Muscle layer of duodenum (tissue), 2 donors: ENCODE data around the gene SLC13A5.

Experiments
- H3K27ac ChIP-seq: one replicate; pipeline ENCODE4 v1.7.0; 2013; ENCODE audit warnings: mild to moderate bottlenecking, low read length
- H3K27me3 ChIP-seq: one replicate; pipeline ENCODE4 v1.7.0; 2013; ENCODE audit warnings: low read depth, mild to moderate bottlenecking, control low read depth, low read length
- H3K36me3 ChIP-seq, 2 donors: one replicate each; pipeline ENCODE4 v1.7.0; 2013; ENCODE audit warnings: low read length in 2 of 2, control low read depth in 1 of 2, mild to moderate bottlenecking in 1 of 2; ENCODE audit not compliant: insufficient read depth in 2 of 2, control insufficient read depth in 1 of 2
- H3K4me1 ChIP-seq, 2 donors: one replicate each; pipeline ENCODE4 v1.7.0; 2013; ENCODE audit warnings: low read length in 2 of 2, mild to moderate bottlenecking in 2 of 2, control low read depth in 1 of 2, moderate library complexity in 1 of 2; ENCODE audit not compliant: insufficient read depth in 2 of 2, control insufficient read depth in 1 of 2
- H3K4me3 ChIP-seq, 2 donors: one replicate each; pipeline ENCODE4 v1.7.0; 2013; ENCODE audit warnings: low read length in 2 of 2, low read depth in 1 of 2, mild to moderate bottlenecking in 1 of 2
- H3K9me3 ChIP-seq, 2 donors: one replicate each; pipeline ENCODE4 v1.7.0; 2013; ENCODE audit warnings: low read length in 2 of 2, control low read depth in 1 of 2, mild to moderate bottlenecking in 1 of 2; ENCODE audit not compliant: control insufficient read depth in 1 of 2
- donor health status: healthy.

The SLC13A5 gene

DNA sequence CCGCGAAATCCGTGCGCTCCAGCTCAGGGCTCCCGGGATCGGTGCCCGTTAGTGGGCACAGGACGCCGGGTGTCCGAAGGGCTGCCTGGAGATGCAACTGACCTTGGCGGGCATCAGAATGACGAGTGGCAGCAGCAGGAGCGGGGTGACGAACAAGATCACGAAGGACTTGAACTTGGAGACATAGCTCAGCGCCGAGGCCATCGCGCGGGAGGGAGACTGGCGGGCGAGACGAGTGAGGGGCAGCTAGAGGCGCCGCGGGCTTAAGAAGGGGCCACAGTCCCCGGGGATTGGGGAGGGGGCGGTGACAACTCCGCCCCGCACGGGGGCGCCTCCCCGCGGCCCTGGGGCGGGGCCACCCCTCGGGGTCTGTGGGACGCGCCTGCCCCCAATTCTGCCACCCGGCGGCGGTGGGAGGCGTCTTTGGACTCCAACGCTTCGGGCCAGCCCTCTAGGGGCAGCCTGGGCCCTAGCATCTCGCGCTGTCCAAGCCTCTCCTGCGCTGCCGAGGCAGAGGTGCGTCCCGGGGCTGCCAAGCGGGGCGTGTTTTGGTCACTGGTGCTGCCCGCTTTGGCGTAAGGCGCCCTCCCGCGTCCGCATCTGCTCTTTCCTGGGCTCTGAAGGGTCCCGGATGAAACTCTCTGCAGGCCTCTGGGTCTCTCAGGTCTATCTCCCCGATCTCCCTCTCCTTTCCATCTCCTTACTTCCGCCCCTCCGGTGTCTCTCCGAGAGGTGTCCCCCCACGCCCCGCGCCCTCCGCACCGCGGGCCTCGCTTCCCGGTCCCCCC lies at the start of gene SLC13A5:
Gene SLC13A5 (minus strand): TSS at position 240 of the 788 bp plus-strand sequence. CDS start 36 bp downstream, at position 204.
- peaks cover 30% of the 10 kb centered on the region for H3K27me3 ChIP-seq
- no peak within 1 kb of the TSS for H3K27ac ChIP-seq
- peak within 1 kb of the TSS in 1 of 2 donors; percentile 58 for H3K4me3 ChIP-seq
- no peaks in the 10 kb centered on the region for H3K36me3 ChIP-seq
- peaks cover 0 to 19% of the 10 kb centered on the region in 2 donors for H3K4me1 ChIP-seq
- no peaks in the 10 kb centered on the region for H3K9me3 ChIP-seq

DNA sequence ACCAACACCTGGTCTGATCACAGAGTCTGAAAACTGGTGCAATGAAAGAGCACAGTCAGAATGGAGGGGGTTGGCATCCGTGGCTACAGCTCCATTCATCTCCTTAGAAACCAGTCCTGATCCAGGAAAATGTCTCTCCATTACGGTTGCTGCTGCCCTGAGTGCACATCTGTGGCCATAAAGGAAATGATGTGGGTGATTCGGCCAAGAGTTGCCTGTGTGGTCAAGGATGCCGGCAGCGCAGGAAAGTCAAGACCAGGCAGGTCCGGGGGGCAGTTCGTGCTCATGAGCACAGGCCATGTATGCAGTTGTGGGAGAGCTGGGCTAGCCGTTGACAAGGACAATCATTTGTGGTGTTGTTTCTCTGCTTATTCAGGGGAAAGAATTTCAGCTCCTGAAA lies 48.6 kb upstream of the SLC13A5 start:
- no peaks in the 10 kb centered on the region for H3K27me3 ChIP-seq
- peaks cover 0 to 12% of the 10 kb centered on the region in 2 donors for H3K4me1 ChIP-seq
- peaks cover 0 to 4% of the 10 kb centered on the region in 2 donors for H3K9me3 ChIP-seq
- peaks cover 44 to 71% of the 10 kb centered on the region in 2 donors for H3K36me3 ChIP-seq
- no peak overlapping the region for H3K4me3 ChIP-seq
- H3K27ac ChIP-seq, result no peak overlapping the region

GRCh38 chr17:6757747-6758146 lies 44.6 kb upstream of the SLC13A5 start:
- Histone ChIP-seq H3K27ac (no peak overlapping the region), H3K4me1 (peaks cover 0 to 25% of the 10 kb centered on the region in 2 donors), H3K36me3 (peaks cover 16 to 38% of the 10 kb centered on the region in 2 donors), H3K4me3 (no peak overlapping the region), H3K9me3 (no peaks in the 10 kb centered on the region), H3K27me3 (no peaks in the 10 kb centered on the region)

DNA sequence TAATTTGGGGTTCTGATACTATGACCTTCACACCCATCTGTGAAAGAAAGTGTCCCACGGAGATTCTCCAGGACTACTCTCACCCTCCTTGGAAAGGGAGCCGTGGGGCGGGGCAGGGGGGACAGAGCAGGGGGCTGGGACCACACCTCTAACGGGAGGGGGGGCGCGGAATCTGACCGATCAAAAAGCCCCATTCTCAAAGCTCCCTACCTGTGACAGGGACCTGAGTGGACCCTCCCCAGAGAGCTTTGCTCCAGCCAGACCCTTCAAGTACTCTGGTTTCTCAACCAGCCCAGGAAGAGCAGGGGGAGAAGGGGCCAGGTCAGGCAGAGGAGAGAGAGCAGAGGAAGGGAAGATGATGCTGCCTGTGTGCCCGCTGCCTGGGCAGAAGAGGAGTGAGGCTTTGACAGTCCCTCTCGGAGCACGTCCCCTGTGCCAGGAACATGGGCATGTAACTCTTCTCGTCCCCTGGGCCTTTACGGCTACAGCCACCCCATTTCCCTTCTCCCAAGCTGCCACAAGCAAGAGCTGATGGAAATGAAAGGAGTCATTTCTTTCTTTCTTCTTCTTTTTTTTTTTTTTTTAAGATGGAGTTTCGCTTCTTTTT lies 43.4 kb upstream of the SLC13A5 start:
- Histone ChIP-seq H3K27ac (peak overlapping the region; percentile 88), H3K9me3 (no peaks in the 10 kb centered on the region), H3K4me1 (peaks cover 0 to 25% of the 10 kb centered on the region in 2 donors), H3K4me3 (peak overlapping the region; percentile 86), H3K27me3 (no peaks in the 10 kb centered on the region), H3K36me3 (peaks cover 5 to 32% of the 10 kb centered on the region in 2 donors)

DNA sequence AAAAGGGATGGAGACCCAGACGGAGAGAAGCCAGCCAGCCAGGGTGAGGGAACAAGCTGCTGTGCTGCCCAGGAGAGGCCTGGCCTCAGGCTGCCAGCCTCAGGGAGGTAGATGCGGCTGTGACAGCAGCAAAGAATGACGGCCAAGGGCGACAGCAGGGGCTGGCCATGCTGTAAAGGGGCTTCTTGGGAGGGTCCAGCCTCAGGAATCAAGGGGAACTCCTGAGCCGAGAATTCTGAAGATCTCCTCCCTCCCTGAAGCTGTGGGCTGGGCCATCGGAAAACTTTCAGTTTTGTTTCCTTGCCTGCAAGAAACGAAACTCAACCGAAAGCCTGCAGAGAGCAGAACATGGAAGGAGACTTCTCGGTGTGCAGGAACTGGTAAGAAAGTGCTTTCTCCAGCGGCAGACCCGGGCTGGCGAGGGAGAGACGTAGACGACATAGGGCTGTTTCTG lies 42.6 kb upstream of the SLC13A5 start, which contains the start of gene XAF1:
Gene XAF1 (plus strand): TSS at position 316 of the 454 bp plus-strand sequence. CDS start 33 bp downstream, at position 349.
- H3K4me1 ChIP-seq, result peaks cover 0 to 25% of the 10 kb centered on the region in 2 donors
- H3K36me3 ChIP-seq, result peaks cover 0 to 27% of the 10 kb centered on the region in 2 donors
- no peaks in the 10 kb centered on the region for H3K27me3 ChIP-seq
- peak within 1 kb of the TSS; percentile 86 for H3K4me3 ChIP-seq
- no peaks in the 10 kb centered on the region for H3K9me3 ChIP-seq
- peak within 1 kb of the TSS; percentile 88 for H3K27ac ChIP-seq

DNA sequence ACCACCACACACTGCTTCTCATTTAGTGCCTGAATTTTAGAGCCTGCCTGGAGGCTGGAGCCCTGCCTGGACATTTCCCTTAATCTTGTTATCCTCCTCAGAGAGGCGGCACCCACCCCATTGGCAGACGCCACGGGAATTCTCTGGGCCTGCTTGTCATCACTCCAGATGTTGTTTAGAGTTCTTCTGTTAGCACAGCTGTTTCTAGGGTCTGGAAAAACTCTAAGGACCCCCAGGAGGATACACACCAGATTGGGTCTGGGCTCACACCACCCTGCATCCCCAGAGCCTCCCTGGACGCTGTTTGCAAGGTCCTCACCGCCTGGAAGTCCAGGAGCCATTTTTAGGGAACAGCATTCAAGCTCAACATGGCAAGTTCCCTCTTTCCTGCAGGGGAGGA lies 42.1 kb upstream of the SLC13A5 start:
- Histone ChIP-seq H3K36me3 (peaks cover 0 to 23% of the 10 kb centered on the region in 2 donors), H3K4me1 (peaks cover 0 to 25% of the 10 kb centered on the region in 2 donors), H3K9me3 (no peaks in the 10 kb centered on the region), H3K27me3 (no peaks in the 10 kb centered on the region), H3K27ac (peak overlapping the region; percentile 88), H3K4me3 (peak overlapping the region; percentile 86)

DNA sequence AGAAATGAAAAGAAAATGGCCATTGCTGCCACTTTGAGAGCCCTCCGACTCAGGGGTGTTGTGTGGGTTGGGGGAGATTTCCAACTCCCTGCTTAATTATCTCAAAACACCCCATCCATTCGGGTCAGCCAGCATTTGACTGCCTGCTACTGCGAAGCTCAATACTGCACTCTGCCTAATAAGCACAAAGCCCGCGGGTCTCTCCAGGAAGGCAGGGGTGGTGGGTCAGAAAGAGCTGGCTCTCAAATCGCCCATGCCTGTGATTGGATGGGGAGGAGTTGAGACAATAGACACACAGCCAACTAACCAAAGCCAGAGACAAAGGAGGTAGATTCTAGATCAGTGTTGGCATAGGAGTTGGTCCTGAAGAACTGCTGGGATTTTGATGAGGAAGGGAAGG lies 40.4 kb upstream of the SLC13A5 start:
- H3K27ac ChIP-seq, result peak overlapping the region; percentile 85
- peaks cover 0 to 7% of the 10 kb centered on the region in 2 donors for H3K36me3 ChIP-seq
- H3K9me3 ChIP-seq, result no peaks in the 10 kb centered on the region
- peaks cover 0 to 25% of the 10 kb centered on the region in 2 donors for H3K4me1 ChIP-seq
- no peak overlapping the region for H3K4me3 ChIP-seq
- H3K27me3 ChIP-seq, result no peaks in the 10 kb centered on the region

DNA sequence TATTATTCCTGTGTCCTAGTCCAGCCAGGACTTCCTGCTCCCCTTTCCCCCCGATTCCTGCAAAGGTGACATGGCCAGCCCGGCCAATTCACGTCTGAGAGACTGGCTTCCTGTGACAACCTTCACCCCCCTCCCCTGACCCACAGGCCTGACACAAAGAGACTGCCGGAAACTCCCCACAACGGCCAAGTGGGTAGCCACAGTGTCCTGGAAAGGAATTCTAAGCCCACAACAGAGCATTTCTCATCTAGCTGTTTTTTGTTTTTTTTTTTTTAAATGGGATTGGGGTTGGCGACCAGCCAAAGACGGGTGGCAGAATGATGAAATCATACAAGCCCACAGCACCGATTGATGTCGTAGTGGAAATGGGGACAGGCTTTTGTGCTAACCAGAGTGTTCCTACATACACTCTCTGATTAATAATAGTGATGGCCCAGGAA lies 39.9 kb upstream of the SLC13A5 start:
- peaks cover 0 to 7% of the 10 kb centered on the region in 2 donors for H3K36me3 ChIP-seq
- no peaks in the 10 kb centered on the region for H3K27me3 ChIP-seq
- peaks cover 0 to 24% of the 10 kb centered on the region in 2 donors for H3K4me1 ChIP-seq
- no peaks in the 10 kb centered on the region for H3K9me3 ChIP-seq
- H3K27ac ChIP-seq, result peak overlapping the region; percentile 85
- no peak overlapping the region for H3K4me3 ChIP-seq

DNA sequence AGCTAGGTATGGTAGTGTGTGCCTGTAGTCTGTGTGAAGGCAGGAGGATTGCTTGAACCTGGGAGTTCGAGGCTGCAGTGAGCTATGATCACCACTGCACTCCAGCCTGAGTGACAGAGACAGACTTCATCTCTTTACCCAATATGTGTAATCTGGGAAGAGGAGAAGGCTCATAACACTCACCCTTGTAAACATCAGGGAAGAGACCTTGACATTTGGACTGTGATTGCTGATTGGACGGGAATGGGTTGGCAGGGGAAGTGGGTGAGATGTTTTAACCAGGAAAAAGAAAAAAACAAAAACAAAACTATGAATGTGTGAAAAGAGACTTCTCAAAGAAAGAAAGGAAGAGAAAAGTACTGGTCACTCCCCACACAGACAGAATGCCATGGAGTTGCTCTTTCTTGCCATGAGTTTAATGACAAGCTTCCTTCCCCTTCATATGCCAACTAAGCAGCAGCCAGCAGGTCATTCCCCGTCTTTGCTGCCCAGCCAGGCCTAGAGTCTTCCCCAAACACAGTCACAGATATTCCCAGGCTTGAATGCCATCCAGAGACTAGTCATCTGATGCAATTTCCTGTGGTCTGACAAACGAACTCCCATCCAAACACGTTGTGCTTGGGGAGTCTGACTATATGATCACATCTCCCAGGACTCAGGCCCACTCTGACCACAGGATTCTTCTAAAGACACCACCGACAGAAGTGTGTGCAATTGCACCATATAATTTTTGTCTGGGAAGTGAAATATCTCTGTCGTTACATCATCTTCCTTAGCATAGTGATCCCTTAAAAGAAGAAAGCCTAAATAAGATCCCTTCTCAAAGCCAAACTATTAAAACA lies 39.1 kb upstream of the SLC13A5 start:
- H3K4me3 ChIP-seq, result no peak overlapping the region
- H3K9me3 ChIP-seq, result no peaks in the 10 kb centered on the region
- H3K4me1 ChIP-seq, result peaks cover 0 to 19% of the 10 kb centered on the region in 2 donors
- H3K27me3 ChIP-seq, result no peaks in the 10 kb centered on the region
- peaks cover 0 to 7% of the 10 kb centered on the region in 2 donors for H3K36me3 ChIP-seq
- peak overlapping the region; percentile 85 for H3K27ac ChIP-seq

DNA sequence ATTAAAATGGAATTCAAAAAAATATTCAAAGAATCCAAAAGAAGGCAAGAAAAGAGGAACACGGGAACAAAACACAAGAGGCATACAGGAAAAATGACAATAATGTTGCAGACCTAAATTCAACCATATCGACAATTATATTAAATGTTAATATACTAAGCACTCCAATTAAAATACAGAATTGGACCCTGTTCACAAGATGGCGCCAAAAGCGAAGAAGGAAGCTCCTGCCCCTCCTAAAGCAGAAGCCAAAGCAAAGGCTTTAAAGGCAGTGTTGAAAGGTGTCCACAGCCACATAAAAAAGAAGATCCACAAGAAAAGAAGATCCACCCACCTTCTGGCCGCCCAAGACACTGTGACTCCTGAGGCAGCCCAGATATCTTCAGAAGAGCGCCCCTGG lies 36.4 kb upstream of the SLC13A5 start:
- Histone ChIP-seq H3K4me1 (no peaks in the 10 kb centered on the region), H3K4me3 (no peak overlapping the region), H3K36me3 (peaks cover 0 to 7% of the 10 kb centered on the region in 2 donors), H3K27ac (no peak overlapping the region), H3K9me3 (no peaks in the 10 kb centered on the region), H3K27me3 (no peaks in the 10 kb centered on the region)

- Histone ChIP-seq H3K27me3 (no peaks in the 10 kb centered on the region), H3K27ac (no peak overlapping the region), H3K9me3 (no peaks in the 10 kb centered on the region), H3K4me1 (no peaks in the 10 kb centered on the region), H3K36me3 (peaks cover 0 to 7% of the 10 kb centered on the region in 2 donors), H3K4me3 (no peak overlapping the region)
Measured at GRCh38 chr17:6748617-6749016, 35.4 kb upstream of the SLC13A5 start.
